ENCODE data around the gene THAP12.
"Not testable (repeated sequence)": the region's sequence is repeated elsewhere in the genome, so short reads cannot be mapped to it uniquely, and the experiment has no call there.

Gene THAP12

DNA sequence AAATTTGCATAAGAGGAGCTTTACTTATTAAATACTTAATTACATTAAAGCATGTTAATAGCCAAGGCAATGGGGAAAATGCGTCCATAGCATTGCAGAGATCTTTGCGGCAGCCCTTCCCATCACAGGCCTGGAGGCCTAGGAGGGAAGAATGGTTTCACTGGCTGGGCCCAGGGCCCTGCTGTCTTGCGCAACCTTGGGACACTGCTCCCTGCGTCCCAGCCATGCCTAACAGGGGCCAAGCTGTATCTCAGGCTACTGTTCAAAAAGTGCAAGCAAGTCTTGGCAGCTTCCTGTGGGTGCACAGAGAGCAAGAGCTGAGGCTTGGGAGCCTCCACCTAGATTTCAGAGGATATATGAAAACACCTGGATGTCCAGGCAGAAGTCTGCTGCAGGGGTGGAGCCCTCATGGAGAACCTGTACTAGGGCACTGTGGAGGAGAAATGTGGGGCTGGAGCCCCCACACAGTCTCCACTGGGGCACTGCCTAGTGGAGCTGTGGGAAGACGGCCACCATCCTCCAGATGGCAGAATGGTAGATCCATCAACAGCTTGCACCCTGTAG lies 46.0 kb downstream of the THAP12 start:
- DNase-seq, result peak in 2 of 42 donors; percentile 13 to 16
- intact Hi-C loops (cut with DNase I), result no loop called here

GRCh38 chr11:76330651-76331050 lies 50.3 kb downstream of the THAP12 start:
- intact Hi-C loops (cut with DNase I), result no loop called here
- peak in 1 of 42 donors; percentile 0 for DNase-seq

DNA sequence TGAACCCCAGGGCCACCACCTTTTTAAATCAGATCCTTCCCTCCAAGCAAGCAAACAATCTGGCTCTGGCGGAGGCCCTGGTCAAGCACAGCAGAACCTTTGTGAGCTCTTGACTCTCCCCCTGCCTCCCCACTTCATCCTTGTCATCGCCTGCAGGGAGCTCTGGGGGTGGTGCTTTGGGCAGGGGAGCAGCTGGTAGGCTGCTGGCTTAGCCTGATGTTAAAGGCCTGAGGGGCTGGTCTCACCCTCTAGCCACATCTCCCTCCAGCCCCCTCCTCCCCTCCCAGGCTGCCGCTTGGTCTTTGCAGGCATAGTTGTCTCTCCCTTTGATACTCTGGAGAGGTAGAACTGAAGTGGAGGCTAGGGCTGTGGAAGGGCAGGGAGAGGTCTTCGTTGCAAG lies 50.9 kb downstream of the THAP12 start:
- intact Hi-C loops (cut with DNase I), result no loop called here
- DNase-seq, result peak in 2 of 42 donors; percentile 12 to 22

DNA sequence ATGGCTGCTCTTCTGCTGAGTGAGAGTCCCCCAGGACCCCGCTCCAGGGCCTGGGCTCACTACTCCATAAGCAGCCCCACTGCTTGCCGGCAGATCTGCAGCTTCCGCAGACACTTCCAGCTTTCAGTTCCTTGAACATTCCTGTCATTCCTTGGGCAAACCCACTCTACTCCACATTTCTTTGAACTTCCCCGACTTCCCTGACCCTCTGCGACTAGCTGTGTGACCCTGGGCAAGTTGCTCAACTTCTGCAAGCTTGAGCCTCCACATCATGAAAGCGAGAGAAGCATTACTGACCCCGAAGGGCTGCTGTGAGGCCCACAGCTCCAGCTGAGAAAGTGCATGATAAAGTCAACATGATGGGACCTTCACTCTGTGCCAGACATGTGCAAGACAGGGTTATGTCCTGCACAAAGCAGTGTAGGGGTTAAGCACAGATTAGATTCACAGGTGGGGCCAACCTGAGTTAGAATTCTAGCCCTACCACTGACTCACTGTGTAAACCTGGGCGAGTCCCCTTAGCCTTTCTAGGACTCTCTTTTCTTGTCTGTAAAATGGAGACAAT lies 51.8 kb downstream of the THAP12 start:
- DNase-seq, result peak in 1 of 42 donors; percentile 32
- intact Hi-C loops (cut with DNase I), result no loop called here

DNA sequence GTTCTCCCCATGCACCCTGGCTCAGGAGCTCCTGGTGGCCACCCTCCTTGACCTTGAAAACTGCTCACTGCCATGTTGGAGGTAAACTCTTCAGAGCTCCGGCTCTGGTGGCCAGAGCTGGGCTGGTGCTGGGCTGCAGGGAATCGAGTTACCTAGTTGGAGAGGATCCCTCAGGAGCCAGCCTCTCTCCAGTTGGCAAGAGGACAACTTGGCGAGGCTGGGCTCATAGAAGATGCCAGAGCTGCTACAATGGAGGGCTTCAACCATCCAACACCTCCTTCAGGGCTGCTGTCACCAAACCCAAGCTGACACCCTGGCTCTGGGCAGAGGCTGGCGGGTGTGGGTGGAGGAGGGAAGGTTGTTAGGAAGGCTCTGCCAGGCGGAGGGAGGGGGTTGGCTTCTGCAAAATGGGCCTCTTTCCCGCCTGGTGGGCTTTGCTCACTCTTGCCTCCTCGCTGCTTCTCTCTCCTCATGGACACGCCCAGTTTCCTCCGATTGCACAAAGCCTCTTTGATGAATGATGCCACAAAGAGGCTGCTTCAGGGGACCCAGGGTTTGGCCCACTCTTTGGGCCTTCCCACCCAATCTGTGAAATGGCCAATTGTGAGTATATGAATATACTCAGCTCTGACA lies 53.1 kb downstream of the THAP12 start:
- intact Hi-C loops (cut with DNase I), result no loop called here
- peak in 2 of 42 donors; percentile 12 to 31 for DNase-seq

DNA sequence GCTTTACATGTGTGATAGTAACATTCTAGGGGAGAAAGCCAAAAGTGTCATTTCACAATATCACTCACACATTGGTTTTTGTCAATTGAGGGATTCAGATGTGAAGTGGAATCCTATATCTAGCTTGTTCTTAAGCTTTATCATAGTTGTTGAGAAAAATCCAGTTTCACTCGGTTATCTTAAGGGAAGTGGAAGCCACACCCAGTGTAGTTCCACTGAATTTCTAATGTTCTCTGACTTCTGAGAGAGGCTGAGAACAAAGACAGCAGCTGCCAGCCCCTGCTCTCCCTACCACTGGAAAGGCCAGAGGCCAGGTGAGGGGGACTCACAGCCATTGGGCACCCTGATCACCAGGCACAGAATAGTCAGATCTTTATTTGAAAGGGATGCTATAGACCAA lies 53.7 kb downstream of the THAP12 start:
- DNase-seq, result peak in 1 of 42 donors; percentile 4
- intact Hi-C loops (cut with DNase I), result no loop called here

- intact Hi-C loops (cut with DNase I), result no loop called here
- DNase-seq, result no peak
Measured at GRCh38 chr11:76325185-76325584, 55.7 kb downstream of the THAP12 start.

GRCh38 chr11:76323804-76324203 lies 57.1 kb downstream of the THAP12 start:
- intact Hi-C loops (cut with DNase I), result no loop called here
- DNase-seq, result peak in 2 of 42 donors; percentile 0 to 4

DNA sequence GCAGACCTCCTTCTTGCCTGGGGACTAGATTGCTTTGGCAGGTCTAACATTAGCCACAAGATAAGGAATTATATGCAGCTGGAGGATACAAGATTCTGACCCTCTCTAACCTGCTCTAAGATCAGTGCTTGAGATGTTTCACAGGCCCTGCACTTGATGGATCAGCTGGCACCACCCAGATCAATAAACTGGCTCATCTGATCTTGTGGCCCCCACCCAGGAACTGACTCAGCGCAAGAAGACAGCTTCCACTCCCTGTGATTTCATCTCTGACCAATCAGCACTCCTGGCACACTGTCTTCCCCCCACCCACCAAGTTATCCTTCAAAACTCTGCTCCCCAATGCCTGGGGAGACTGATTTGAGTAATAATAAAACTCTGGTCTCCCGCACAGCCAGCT lies 57.6 kb downstream of the THAP12 start:
- intact Hi-C loops (cut with DNase I); DNase-seq: not testable (repeated sequence)

GRCh38 chr11:76322942-76323341 lies 58.0 kb downstream of the THAP12 start:
- intact Hi-C loops (cut with DNase I), result no loop called here

GRCh38 chr11:76322540-76322939 lies 58.4 kb downstream of the THAP12 start:
- DNase-seq, result no peak
- intact Hi-C loops (cut with DNase I), result no loop called here

More at GRCh38 chr11:76322942-76323341, 58.0 kb downstream of the THAP12 start:
- DNase-seq, result no peak

GRCh38 chr11:76321820-76322524 lies 59.0 kb downstream of the THAP12 start:
- no peak for DNase-seq
- intact Hi-C loops (cut with DNase I), result no loop called here

- intact Hi-C loops (cut with DNase I), result no loop called here
- DNase-seq, result no peak
Measured at GRCh38 chr11:76321340-76321739, 59.6 kb downstream of the THAP12 start.

- intact Hi-C loops (cut with DNase I), result no loop called here
- no peak for DNase-seq
Measured at GRCh38 chr11:76320929-76321328, 60.0 kb downstream of the THAP12 start.

GRCh38 chr11:76319798-76320197 lies 61.1 kb downstream of the THAP12 start:
- intact Hi-C loops (cut with DNase I), result loop anchor here (2.0 to 10.0 kb wide), 2 partner anchors 111 to 425 kb away; no protein-coding TSS in a partner anchor
- DNase-seq, result not testable (repeated sequence)

DNA sequence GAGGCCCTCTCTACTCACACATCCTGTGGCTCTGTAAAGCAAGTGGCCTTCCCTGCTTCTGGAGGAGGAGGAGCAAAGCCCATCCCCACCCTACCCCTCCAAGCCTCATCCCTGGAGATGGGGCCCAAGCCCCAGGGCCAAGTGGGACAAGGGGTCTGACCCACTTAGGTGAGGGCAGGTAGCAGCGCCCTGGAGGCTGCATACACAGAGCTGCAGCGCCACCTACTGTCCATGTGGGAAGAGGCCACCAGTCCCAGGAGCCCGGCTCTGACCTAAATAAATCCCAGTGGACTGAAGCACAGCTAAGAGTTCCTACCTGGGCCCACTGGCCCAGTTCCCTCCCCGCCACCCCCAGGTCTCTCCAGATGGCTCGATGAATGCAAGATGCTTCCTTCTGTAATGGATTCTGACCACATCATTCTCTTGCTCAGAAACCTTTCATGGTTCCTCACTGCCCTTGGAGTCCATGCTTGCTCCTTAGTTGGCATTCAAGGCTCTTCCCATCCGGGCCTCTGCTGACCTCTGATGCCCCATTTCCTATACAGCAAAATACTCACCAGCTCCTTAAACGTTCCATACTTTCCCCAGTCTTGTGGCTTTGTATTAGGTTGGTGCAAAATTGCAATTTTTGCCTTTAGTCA lies 62.1 kb downstream of the THAP12 start:
- peak; percentile 56 to 95 (median 86) for DNase-seq

GRCh38 chr11:76317296-76317695 lies 63.6 kb downstream of the THAP12 start:
- intact Hi-C loops (cut with DNase I), result loop anchor here (10.0 kb wide), 1 partner anchor 422 kb away; no protein-coding TSS in a partner anchor

More for the DNA sequence above, 62.1 kb downstream of the THAP12 start:
- intact Hi-C loops (cut with DNase I), result loop anchor here (2.0 to 10.0 kb wide), 2 partner anchors 110 to 424 kb away; no protein-coding TSS in a partner anchor

DNA sequence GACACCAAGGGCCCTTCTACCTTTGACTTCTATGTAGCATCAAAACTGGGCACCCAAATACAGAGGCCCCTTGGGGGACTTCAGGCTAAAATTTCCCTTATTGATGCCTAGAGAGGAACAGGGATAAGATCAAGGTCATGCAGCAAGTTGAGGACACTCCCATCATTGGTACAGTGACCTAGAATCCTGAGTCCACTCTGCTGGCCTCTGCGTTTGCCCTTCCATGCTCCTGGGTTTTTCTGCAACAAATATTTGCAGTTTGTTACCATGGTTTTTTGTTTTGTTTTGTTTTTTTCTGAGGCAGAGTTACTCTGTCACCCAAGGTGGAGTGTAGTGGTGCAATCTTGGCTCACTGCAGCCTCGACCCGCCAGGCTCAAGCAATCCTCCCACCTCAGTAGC lies 64.2 kb downstream of the THAP12 start:
- DNase-seq, result no peak
- intact Hi-C loops (cut with DNase I), result loop anchor here (10.0 kb wide), 1 partner anchor 422 kb away; no protein-coding TSS in a partner anchor

More at GRCh38 chr11:76317296-76317695, 63.6 kb downstream of the THAP12 start:
- no peak for DNase-seq

DNA sequence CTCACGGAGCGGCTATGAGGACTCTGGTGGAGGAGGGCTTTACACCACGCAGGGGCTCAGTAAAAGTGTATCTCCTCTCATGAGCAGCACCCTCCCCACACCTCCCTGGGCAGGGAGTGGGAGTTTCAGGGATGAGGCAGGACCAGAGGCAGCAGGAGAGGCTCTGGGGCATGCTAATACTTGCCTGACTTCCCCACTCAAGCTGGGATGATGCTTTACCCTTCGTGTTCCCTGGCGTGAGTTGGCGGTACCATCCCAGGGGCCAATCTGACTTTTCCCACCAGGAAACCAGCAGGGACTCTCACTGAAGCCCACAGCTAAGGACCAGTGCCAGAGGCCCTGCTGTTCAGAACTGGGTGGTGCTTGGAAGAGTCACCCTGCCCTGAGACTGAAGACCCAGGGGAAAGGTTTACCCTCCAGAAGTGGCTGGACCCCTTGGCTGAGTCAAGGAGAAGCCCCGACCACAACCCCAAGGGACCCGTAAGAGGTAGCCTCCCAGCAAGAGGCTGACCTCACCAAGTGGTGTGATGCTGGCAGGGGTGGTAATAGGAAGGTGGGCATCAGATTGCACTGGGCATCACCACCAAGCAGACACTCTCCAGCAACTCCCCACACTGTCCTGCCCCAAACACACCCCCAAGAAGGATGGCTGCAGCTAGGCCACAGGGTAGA lies 65.6 kb downstream of the THAP12 start:
- DNase-seq, result no peak
- intact Hi-C loops (cut with DNase I), result loop anchor here (10.0 kb wide), 1 partner anchor 421 kb away; no protein-coding TSS in a partner anchor
